Measurements from ENCODE around the gene FAM120B. TPM values are rescaled to one million over a fixed set of nuclear protein-coding genes. Genes with fewer than 3 reads are reported as not detected.

Gene FAM120B
- total RNA-seq, 1 donor from 2014 or later: 38.9 TPM

- DNase-seq (ENCODE audit: low spot score): no peak
Measured at GRCh38 chr6:170443151-170443662, 136.6 kb downstream of the FAM120B start.

GRCh38 chr6:170444056-170444591 lies 137.6 kb downstream of the FAM120B start:
- DNase-seq (ENCODE audit: low spot score): no peak

GRCh38 chr6:170444811-170445211 lies 138.3 kb downstream of the FAM120B start:
- no peak for DNase-seq (ENCODE audit: low spot score)

GRCh38 chr6:170445487-170445886 lies 138.9 kb downstream of the FAM120B start:
- no peak for DNase-seq (ENCODE audit: low spot score)

- peak; percentile 6 for DNase-seq (ENCODE audit: low spot score)
Measured at GRCh38 chr6:170445971-170446370, 139.4 kb downstream of the FAM120B start.

GRCh38 chr6:170446841-170447560 lies 140.4 kb downstream of the FAM120B start:
- peak; percentile 4 for DNase-seq (ENCODE audit: low spot score)

- DNase-seq (ENCODE audit: low spot score): peak; percentile 4
Measured at GRCh38 chr6:170447561-170447930, 141.0 kb downstream of the FAM120B start.

- DNase-seq (ENCODE audit: low spot score): peak; percentile 6
Measured at GRCh38 chr6:170448317-170448716, 141.8 kb downstream of the FAM120B start.

- DNase-seq (ENCODE audit: low spot score): peak; percentile 5
Measured at GRCh38 chr6:170448751-170449630, 142.4 kb downstream of the FAM120B start.

- DNase-seq (ENCODE audit: low spot score): no peak
Measured at GRCh38 chr6:170449835-170450753, 143.5 kb downstream of the FAM120B start.

GRCh38 chr6:170450916-170451761 lies 144.6 kb downstream of the FAM120B start:
- no peak for DNase-seq (ENCODE audit: low spot score)

GRCh38 chr6:170451762-170452651 lies 145.4 kb downstream of the FAM120B start:
- DNase-seq (ENCODE audit: low spot score): no peak

- no peak for DNase-seq (ENCODE audit: low spot score)
Measured at GRCh38 chr6:170452767-170453545, 146.4 kb downstream of the FAM120B start.

- no peak for DNase-seq (ENCODE audit: low spot score)
Measured at GRCh38 chr6:170453586-170454511, 147.3 kb downstream of the FAM120B start.

- DNase-seq (ENCODE audit: low spot score): no peak
Measured at GRCh38 chr6:170454512-170455285, 148.1 kb downstream of the FAM120B start.

GRCh38 chr6:170455335-170455979 lies 148.9 kb downstream of the FAM120B start:
- DNase-seq (ENCODE audit: low spot score): no peak
